ENCODE results near the gene ALCAM.

DNA sequence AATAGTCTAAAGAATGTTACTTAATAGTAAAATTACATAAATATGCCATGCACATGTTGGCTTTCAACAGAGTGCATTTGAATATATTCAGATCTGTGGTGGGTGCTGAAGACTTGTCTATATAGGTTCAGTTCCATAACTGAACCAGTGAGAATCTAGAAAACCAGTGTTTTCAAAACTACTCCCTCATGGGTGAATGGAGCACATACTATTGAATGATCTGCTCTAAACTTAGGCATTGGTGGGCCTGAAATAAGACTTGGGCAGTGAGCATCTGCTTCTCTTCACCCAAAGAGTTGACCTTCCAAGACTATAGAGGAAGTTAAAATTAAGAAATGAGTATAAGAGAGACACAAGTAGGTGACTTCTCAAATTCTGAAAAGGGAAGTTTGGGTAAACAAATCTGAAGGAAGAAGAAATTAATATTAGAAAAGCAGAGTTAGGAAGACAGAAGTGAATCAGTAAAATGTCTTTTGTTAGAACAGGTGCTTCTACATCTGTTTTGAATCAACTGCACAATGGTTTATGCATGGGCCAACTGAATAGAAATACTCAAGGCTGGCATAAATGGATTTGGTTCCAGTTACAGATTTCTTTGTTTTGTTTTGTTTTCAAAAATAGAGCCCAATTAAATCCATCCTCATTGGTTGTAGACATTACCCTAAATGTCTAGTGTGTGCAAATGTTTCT lies 19.3 kb downstream of the ALCAM start:
- TF ChIP-seq ZC3H10 (CRISPR knock-in tag; IDR thresholded peaks at IDR 0.05) = no peak
- no peak for TF ChIP-seq ZNF70 (CRISPR knock-in tag; IDR thresholded peaks at IDR 0.05)
- TF ChIP-seq, protein P1, sequence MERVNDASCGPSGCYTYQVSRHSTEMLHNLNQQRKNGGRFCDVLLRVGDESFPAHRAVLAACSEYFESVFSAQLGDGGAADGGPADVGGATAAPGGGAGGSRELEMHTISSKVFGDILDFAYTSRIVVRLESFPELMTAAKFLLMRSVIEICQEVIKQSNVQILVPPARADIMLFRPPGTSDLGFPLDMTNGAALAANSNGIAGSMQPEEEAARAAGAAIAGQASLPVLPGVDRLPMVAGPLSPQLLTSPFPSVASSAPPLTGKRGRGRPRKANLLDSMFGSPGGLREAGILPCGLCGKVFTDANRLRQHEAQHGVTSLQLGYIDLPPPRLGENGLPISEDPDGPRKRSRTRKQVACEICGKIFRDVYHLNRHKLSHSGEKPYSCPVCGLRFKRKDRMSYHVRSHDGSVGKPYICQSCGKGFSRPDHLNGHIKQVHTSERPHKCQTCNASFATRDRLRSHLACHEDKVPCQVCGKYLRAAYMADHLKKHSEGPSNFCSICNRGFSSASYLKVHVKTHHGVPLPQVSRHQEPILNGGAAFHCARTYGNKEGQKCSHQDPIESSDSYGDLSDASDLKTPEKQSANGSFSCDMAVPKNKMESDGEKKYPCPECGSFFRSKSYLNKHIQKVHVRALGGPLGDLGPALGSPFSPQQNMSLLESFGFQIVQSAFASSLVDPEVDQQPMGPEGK (CRISPR knock-in tag; IDR thresholded peaks at IDR 0.05; ENCODE audit: borderline replicate concordance) = no peak
- no peak for TF ChIP-seq ISL1 (CRISPR knock-in tag; IDR thresholded peaks at IDR 0.05)
- TF ChIP-seq RARB (CRISPR knock-in tag; IDR thresholded peaks at IDR 0.05) = no peak
- TF ChIP-seq SNAI2 (CRISPR knock-in tag; IDR thresholded peaks at IDR 0.05) = no peak
- TF ChIP-seq TCF4 (CRISPR knock-in tag; IDR thresholded peaks at IDR 0.05; ENCODE audit: borderline replicate concordance) = no peak
- TF ChIP-seq ZNF565 (CRISPR knock-in tag; conservative IDR thresholded peaks at IDR 0.05; ENCODE audit: low read depth) = no peak
- TF ChIP-seq ZFP3 (CRISPR knock-in tag; IDR thresholded peaks at IDR 0.05) = no peak
- TF ChIP-seq, protein P2, sequence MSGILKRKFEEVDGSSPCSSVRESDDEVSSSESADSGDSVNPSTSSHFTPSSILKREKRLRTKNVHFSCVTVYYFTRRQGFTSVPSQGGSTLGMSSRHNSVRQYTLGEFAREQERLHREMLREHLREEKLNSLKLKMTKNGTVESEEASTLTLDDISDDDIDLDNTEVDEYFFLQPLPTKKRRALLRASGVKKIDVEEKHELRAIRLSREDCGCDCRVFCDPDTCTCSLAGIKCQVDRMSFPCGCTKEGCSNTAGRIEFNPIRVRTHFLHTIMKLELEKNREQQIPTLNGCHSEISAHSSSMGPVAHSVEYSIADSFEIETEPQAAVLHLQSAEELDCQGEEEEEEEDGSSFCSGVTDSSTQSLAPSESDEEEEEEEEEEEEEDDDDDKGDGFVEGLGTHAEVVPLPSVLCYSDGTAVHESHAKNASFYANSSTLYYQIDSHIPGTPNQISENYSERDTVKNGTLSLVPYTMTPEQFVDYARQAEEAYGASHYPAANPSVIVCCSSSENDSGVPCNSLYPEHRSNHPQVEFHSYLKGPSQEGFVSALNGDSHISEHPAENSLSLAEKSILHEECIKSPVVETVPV (CRISPR knock-in tag; IDR thresholded peaks at IDR 0.05) = no peak
- TF ChIP-seq, protein P3, sequence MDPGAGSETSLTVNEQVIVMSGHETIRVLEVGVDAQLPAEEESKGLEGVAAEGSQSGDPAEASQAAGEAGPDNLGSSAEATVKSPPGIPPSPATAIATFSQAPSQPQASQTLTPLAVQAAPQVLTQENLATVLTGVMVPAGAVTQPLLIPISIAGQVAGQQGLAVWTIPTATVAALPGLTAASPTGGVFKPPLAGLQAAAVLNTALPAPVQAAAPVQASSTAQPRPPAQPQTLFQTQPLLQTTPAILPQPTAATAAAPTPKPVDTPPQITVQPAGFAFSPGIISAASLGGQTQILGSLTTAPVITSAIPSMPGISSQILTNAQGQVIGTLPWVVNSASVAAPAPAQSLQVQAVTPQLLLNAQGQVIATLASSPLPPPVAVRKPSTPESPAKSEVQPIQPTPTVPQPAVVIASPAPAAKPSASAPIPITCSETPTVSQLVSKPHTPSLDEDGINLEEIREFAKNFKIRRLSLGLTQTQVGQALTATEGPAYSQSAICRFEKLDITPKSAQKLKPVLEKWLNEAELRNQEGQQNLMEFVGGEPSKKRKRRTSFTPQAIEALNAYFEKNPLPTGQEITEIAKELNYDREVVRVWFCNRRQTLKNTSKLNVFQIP (CRISPR knock-in tag; IDR thresholded peaks at IDR 0.05; ENCODE audit: borderline replicate concordance, low read depth) = no peak
- no peak for TF ChIP-seq PPARA (CRISPR knock-in tag; IDR thresholded peaks at IDR 0.05; ENCODE audit: borderline replicate concordance)
- TF ChIP-seq ARNTL (CRISPR knock-in tag; IDR thresholded peaks at IDR 0.05; ENCODE audit: borderline replicate concordance, low read depth) = no peak

Measured in SK-N-SH treated with all-trans-retinoic acid at 6 μM for 48 hours (cell line).